GM19023 (cell line): ENCODE measurements around the gene ARHGAP15.

Source experiments
- ATAC-seq: cut with Tn5 transposase; IDR thresholded peaks from one replicate; pipeline ENCODE4 v1.9.1; 2021; ENCODE audit warnings: mild to moderate bottlenecking, moderate library complexity; ENCODE audit not compliant: unreplicated experiment

Gene ARHGAP15

GRCh38 chr2:143732076-143732475, 602.9 kb downstream of the ARHGAP15 start:
- ATAC-seq, result no peak

- no peak for ATAC-seq
Measured at GRCh38 chr2:143732871-143733270, 603.7 kb downstream of the ARHGAP15 start.

- no peak for ATAC-seq
Measured at GRCh38 chr2:143734507-143734906, 605.3 kb downstream of the ARHGAP15 start.

GRCh38 chr2:143736904-143737303, 607.7 kb downstream of the ARHGAP15 start:
- ATAC-seq, result no peak

DNA sequence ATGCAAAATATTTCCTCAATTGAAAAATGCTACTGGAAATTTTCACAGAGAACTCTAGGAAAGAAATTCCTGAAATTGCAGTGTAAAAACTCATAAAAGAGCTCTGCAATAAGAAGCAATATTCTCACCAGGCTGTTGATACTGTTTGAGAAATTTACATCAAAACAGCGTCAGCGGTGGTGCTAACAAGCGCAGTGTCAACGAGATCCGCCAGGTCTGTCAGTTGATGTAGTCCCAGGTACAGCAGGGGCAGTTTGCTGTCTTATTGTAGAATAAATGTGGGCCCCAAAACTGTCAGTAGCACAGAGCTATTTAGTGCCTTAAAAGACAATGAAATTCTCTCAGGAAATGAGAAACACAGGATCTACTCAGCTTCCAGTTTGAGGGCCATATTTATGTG, 611.2 kb downstream of the ARHGAP15 start:
- no peak for ATAC-seq

- ATAC-seq, result no peak
Measured at GRCh38 chr2:143741205-143741604, 612.0 kb downstream of the ARHGAP15 start.

- ATAC-seq, result no peak
Measured at GRCh38 chr2:143742581-143742980, 613.4 kb downstream of the ARHGAP15 start.

- ATAC-seq, result no peak
Measured at GRCh38 chr2:143744114-143744513, 614.9 kb downstream of the ARHGAP15 start.

DNA sequence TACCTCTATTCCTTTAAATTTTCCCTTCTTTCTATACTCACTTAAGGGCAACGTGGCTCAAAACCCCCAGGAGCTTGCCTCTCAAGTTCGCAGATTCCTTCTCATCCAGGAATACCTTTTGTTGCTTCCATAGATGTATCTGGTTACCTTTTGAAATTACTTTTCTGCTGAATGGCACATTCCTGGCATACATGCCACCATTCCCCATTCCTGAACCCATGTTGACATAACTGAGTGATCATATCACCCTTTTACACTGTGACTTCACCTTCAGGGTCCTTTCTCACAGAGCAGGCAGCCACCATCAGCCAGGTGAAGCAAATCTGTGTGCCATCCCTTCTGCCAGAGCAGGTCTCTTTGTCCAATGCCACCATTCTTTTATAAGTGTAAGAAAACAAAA, 615.8 kb downstream of the ARHGAP15 start:
- no peak for ATAC-seq

DNA sequence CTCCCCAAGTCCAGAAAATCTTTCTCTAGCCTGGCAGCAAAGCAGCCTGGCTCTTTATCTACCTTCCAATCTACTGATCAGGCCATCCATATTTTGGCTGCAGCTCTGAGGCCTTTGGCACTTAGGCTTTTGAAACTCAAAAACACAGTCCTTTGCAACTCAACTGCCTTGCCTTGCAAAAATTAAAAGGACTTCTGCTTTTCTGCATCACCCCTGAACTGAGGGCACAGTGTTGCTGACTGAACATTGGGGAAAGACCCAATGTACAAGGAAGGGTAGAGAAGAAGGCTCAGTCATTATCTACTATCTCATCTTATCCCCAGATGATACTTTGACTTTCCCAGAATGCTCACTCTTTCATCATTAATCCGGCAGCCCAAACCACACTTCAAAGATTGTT, 625.5 kb downstream of the ARHGAP15 start:
- ATAC-seq, result no peak

GRCh38 chr2:143758629-143759330, 629.6 kb downstream of the ARHGAP15 start:
- no peak for ATAC-seq

DNA sequence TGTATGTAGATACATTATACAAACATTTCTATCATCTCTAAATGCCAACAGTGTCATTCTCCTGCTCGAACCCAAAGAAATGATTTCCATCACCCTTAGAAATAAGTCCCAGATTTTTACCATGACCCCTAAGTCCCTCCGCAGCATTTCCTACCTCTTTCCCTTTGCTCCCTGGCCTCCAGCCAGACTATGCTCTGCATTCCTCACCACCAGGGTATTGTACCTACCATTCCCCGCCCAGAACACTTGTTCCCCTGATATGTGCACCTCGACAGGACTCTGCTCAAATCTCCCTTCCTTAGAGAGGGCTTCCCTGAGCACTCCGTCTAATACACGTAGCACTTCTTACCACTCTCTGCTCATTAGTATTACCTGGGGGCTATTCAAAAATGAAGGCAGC, 630.2 kb downstream of the ARHGAP15 start:
- ATAC-seq, result no peak

DNA sequence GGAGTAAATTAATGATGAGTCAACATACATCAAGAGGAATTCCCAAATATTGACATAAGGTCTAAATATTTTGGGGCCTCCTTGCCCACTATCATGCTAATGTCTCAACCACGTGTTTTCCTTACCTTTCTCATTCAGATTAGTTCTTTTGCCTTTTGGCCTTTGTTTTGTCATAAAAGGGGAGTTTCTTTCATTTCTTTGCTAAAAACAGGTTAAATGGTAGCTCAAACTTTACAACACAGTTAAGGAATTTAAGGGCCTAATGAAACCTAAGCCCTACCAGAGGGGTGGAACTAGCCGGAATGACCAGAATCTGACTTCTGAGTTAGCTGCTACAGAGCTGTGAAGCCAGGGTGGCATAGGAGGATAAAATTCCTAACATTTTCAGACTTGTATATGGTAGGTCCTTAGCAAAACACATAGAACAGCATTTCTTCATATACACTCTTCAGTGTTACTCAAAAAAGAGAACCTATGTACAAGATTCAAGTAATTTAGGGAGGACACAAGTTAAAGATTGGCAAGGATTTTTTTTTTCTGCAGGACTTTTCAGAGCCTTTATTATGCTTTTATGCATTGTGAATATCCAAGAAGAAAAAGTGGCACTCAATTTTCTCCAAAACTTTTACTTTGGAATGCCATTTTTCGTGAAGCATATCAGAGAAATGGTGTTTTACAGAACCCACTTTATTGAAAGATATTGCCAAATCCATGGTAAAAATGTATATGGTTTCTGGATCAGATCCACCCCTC, 633.1 kb downstream of the ARHGAP15 start:
- ATAC-seq, result no peak

GRCh38 chr2:143764261-143764660, 635.0 kb downstream of the ARHGAP15 start:
- no peak for ATAC-seq

DNA sequence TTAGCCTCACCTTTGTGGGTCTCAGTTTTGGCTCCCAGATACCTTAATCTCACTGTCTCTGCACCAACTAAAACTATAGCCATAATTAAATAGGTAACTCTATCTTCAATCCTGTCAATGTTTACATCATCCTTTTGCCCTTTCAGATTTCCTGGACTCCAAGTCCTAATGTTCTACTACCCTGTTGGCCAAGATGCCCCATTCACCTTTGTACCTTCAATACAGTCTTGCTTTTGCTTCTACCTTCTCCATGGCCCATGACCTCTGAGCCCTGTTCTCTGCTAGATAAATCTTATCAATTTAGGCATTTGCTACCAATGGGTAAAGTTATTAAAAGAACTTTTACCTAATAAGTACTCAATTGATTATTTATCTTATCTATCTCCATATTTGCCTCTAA, 635.5 kb downstream of the ARHGAP15 start:
- ATAC-seq, result no peak

- ATAC-seq, result no peak
Measured at GRCh38 chr2:143768991-143769390, 639.8 kb downstream of the ARHGAP15 start.

DNA sequence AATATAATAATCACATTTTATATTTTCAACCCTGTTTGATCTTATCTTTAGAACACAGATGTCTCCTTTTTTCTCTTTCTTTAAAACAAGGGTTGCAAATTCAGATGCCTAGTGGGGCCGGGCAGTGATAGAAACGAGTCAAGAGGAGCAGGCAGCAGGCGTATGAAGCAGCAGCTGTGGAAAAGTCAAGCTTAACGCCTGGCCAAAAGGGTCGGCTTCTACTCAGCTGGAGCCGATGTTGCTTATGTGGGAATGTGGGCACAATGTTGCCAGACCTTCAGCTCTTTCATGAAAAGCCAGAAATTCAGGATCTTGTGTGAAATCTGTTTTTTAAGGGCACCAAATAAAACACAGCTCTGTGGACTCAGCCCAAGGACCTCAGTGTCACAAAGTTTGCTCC, 642.7 kb downstream of the ARHGAP15 start:
- ATAC-seq, result no peak

GRCh38 chr2:143776526-143777297, 647.5 kb downstream of the ARHGAP15 start:
- no peak for ATAC-seq

DNA sequence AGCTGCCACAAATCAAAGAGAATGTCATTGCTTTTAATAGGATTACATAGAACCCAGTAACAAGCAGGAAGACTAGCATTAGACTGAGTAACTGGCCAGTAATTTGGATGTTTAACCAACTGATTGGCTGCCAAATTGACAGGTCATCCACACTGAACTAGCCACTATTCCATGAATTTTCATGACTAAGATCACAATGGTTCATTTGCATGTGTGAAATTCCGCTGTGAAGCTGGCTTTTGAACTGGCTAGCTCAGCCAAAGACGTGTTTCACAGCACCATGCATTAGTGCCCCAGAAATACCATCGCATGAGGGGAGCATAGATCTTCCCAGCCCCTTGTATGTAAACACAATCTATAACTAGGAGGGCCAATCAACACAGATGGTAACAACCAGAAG, 649.8 kb downstream of the ARHGAP15 start:
- no peak for ATAC-seq

- ATAC-seq, result no peak
Measured at GRCh38 chr2:143786026-143786765, 657.0 kb downstream of the ARHGAP15 start.

- ATAC-seq, result no peak
Measured at GRCh38 chr2:143787674-143788073, 658.5 kb downstream of the ARHGAP15 start.
